Peyer's patch (tissue), 4 donors: ENCODE results near the gene SLC22A16.

Experiments
- POLR2A ChIP-seq, 2 donors: fragments of 450-650 bp; IDR thresholded peaks; one replicate each; pipeline ENCODE4 v1.5.1; 2017; ENCODE audit warnings: antibody characterized with exemption in 2 of 2, mild to moderate bottlenecking in 2 of 2, moderate library complexity in 2 of 2
- TF ChIP-seq, protein P1 (sequence below), 6 experiments: fragments of 450-650 bp in 4 of 6; fragments of 200-600 bp in 2 of 6; sonication (generic) in 1 of 6; IDR thresholded peaks; one replicate each; pipeline ENCODE4 v1.5.1; 2017 to 2019; ENCODE audit warnings: antibody characterized with exemption in 6 of 6, mild to moderate bottlenecking in 3 of 6, moderate library complexity in 1 of 6

DNA sequence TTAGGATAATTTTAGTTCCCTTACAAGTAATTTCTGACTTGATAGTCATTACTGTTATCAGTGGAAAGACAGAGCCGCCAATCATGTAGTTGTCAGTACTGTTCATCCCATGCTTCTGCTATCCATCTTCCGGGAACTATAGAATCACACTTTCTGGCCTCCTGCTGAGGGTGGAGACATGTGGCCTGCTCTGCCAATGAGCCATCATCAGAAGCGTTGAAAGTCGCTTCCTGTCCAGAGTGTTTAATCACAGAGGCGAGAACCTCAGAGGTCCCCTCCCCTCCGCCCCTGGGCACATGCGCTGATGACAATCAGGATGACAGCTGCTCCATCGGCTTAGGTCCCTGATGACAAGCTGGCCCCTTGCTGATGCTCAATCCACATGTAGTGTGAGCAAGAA lies 64.1 kb downstream of the SLC22A16 start:
- TF ChIP-seq, protein P1, sequence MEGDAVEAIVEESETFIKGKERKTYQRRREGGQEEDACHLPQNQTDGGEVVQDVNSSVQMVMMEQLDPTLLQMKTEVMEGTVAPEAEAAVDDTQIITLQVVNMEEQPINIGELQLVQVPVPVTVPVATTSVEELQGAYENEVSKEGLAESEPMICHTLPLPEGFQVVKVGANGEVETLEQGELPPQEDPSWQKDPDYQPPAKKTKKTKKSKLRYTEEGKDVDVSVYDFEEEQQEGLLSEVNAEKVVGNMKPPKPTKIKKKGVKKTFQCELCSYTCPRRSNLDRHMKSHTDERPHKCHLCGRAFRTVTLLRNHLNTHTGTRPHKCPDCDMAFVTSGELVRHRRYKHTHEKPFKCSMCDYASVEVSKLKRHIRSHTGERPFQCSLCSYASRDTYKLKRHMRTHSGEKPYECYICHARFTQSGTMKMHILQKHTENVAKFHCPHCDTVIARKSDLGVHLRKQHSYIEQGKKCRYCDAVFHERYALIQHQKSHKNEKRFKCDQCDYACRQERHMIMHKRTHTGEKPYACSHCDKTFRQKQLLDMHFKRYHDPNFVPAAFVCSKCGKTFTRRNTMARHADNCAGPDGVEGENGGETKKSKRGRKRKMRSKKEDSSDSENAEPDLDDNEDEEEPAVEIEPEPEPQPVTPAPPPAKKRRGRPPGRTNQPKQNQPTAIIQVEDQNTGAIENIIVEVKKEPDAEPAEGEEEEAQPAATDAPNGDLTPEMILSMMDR (IDR thresholded peaks at IDR 0.05): no peak
- TF ChIP-seq POLR2A (IDR thresholded peaks at IDR 0.05): no peak
